Activated CD4-positive, CD25-positive, alpha-beta regulatory T cell treated with anti-CD3 and anti-CD28 coated beads, Interleukin-2, amount 50 U/mL, for 24 hours (primary cell): Measurements from ENCODE around the gene PTCRA.
"Not testable (repeated sequence)": the region's sequence is repeated elsewhere in the genome, so short reads cannot be mapped to it uniquely, and the experiment has no call there.

ENCODE experiments used
- ATAC-seq, 2 donors: fragments of 150-1000 bp; cut with Tn5 transposase; one replicate each; pipeline ENCODE4 v1.10.0; 2021; ENCODE audit warnings: mild to moderate bottlenecking in 1 of 2, moderate library complexity in 1 of 2

PTCRA gene

GRCh38 chr6:42915732-42916131, at the start of gene PTCRA:
Gene PTCRA (plus strand): TSS chr6:42916053. CDS start chr6:42916070, 17 bp downstream.
- ATAC-seq: no peak

GRCh38 chr6:42870145-42870936, 45.5 kb upstream of the PTCRA start:
- no peak for ATAC-seq

- no peak for ATAC-seq
These were observed 44.1 kb upstream of the PTCRA start for GRCh38 chr6:42871711-42872110.

GRCh38 chr6:42873313-42873712, 42.5 kb upstream of the PTCRA start:
- ATAC-seq: no peak

- no peak for ATAC-seq
These were observed 38.2 kb upstream of the PTCRA start for GRCh38 chr6:42877695-42878094.

- ATAC-seq: peak; percentile 94
These were observed 36.2 kb upstream of the PTCRA start, which contains the start of gene RPL7L1 for GRCh38 chr6:42879372-42880239. Gene RPL7L1 (plus strand): TSS chr6:42879616. CDS start chr6:42879911, 295 bp downstream.

- ATAC-seq: not testable (repeated sequence)
These were observed 35.5 kb upstream of the PTCRA start for GRCh38 chr6:42880240-42880817.

GRCh38 chr6:42880871-42881270, 35.0 kb upstream of the PTCRA start:
- ATAC-seq: not testable (repeated sequence)

GRCh38 chr6:42885702-42886101, 30.2 kb upstream of the PTCRA start:
- ATAC-seq: no peak

GRCh38 chr6:42888201-42888600, 27.7 kb upstream of the PTCRA start:
- not testable (repeated sequence) for ATAC-seq

- ATAC-seq: peak; percentile 18 to 32
These were observed 26.0 kb upstream of the PTCRA start for GRCh38 chr6:42889815-42890214.

- peak; percentile 94 for ATAC-seq
These were observed 25.3 kb upstream of the PTCRA start for GRCh38 chr6:42890311-42891198.

- no peak for ATAC-seq
These were observed 24.6 kb upstream of the PTCRA start for GRCh38 chr6:42891199-42891722.

- not testable (repeated sequence) for ATAC-seq
These were observed 21.6 kb upstream of the PTCRA start for GRCh38 chr6:42894041-42894828.

GRCh38 chr6:42896178-42896719, 19.6 kb upstream of the PTCRA start:
- no peak for ATAC-seq

GRCh38 chr6:42898891-42899361, 16.9 kb upstream of the PTCRA start:
- ATAC-seq: no peak

- no peak for ATAC-seq
These were observed 16.0 kb upstream of the PTCRA start for GRCh38 chr6:42899871-42900270.

- peak; percentile 79 to 90 for ATAC-seq
These were observed 14.3 kb upstream of the PTCRA start for GRCh38 chr6:42901538-42901957.

- not testable (repeated sequence) for ATAC-seq
These were observed 13.2 kb upstream of the PTCRA start for GRCh38 chr6:42902429-42903263.

GRCh38 chr6:42904467-42904866, 11.4 kb upstream of the PTCRA start:
- no peak for ATAC-seq
